Measurements from ENCODE around the gene PHLDB1. TPM values are rescaled to one million over a fixed set of nuclear protein-coding genes. Genes with fewer than 3 reads are reported as not detected.

The PHLDB1 gene
- total and polyA plus RNA-seq, 2 of the 8 experiments (the other 6 are each of a cell fraction or from before 2014, with no cell fraction given) = 53.9 to 74.8 TPM

GRCh38 chr11:118679483-118679882 lies 72.1 kb downstream of the PHLDB1 start, which contains the start of gene TREH:
Gene TREH, minus strand, starts transcription at chr11:118679650. Its CDS starts 23 bp downstream, at chr11:118679627.
- no peaks in the 10 kb centered on the region for H3K36me3 ChIP-seq (ENCODE audit: control insufficient read depth in 2 of 4, insufficient read depth in 4 of 4, low read length in 3 of 4)
- H3K23ac ChIP-seq (ENCODE audit: insufficient read length) = no peak within 1 kb of the TSS
- peak within 1 kb of the TSS; percentile 75; the same call in 1 of the 2 replicates for H2BK15ac ChIP-seq (ENCODE audit: low read length)
- FAIRE-seq (no peak), DNase-seq (ENCODE audit: low read depth in 1 of 2, low spot score in 2 of 2) (no peak)
- no peak within 1 kb of the TSS for H3K9ac ChIP-seq (replicated peaks in 1 of 4; ENCODE audit: extremely low read depth in 1 of 4, low read depth in 3 of 4, low read length in 3 of 4)
- peak within 1 kb of the TSS; percentile 92 for H2AFZ ChIP-seq (ENCODE audit: low read length)
- peak within 1 kb of the TSS; percentile 75; the same call in 1 of the 2 replicates for H2BK12ac ChIP-seq (ENCODE audit: low read depth, low read length)
- peak within 1 kb of the TSS; percentile 7; the same call in 1 of the 2 replicates for H4K8ac ChIP-seq (ENCODE audit: extremely low read depth, insufficient read depth, low read length)
- no peaks in the 10 kb centered on the region for H3K79me1 ChIP-seq (ENCODE audit: low read depth, low read length)
- 0 out of 2 replicates have a peak within 1 kb of the TSS, but pooled peaks have one; percentile 32 for H2BK20ac ChIP-seq (ENCODE audit: low read length)
- H3K9me3 ChIP-seq (ENCODE audit: insufficient read depth in 2 of 2, low read depth in 1 of 2, low read length in 1 of 2) = peaks cover 9 to 12% of the 10 kb centered on the region in 2 experiments
- H3K14ac ChIP-seq (ENCODE audit: insufficient read length) = no peak within 1 kb of the TSS
- CTCF ChIA-PET (ENCODE audit: partially characterized antibody) = interaction anchor here (0.6 to 4.0 kb wide), 20 partner anchors 8 to 215 kb away, joined by 3 to 23 read pairs (median 3); partner anchors contain the start of genes CXCR5 and DDX6
- H4K91ac ChIP-seq (replicated peaks; ENCODE audit: insufficient read length, low read length) = peak within 1 kb of the TSS; percentile 39
- H4K5ac ChIP-seq (ENCODE audit: insufficient read length, low read depth, low read length) = no peak within 1 kb of the TSS
- no peak within 1 kb of the TSS for H3K4me3 ChIP-seq (ENCODE audit: extremely low read depth in 1 of 4, insufficient read depth in 2 of 4, low read depth in 3 of 4, low read length in 4 of 4)
- H3K27ac ChIP-seq (ENCODE audit: low read depth, low read length) = no peak within 1 kb of the TSS
- TF ChIP-seq CBX5 (IDR thresholded peaks at IDR 0.05; ENCODE audit: low read depth, low read length) (no peak), BACH1 (IDR thresholded peaks at IDR 0.05; ENCODE audit: low read length) (no peak), HDAC2 (IDR thresholded peaks at IDR 0.05; ENCODE audit: borderline replicate concordance in 1 of 2, low read depth in 2 of 2, low read length in 2 of 2) (no peak), SIN3A (conservative IDR thresholded peaks at IDR 0.05 in 1 of 2, IDR thresholded peaks at IDR 0.05 in 1 of 2; ENCODE audit: low read depth in 1 of 2, low read length in 2 of 2) (no peak), SIX5 (IDR thresholded peaks at IDR 0.05; ENCODE audit: low read depth, low read length) (no peak)
- H3K79me2 ChIP-seq (ENCODE audit: control insufficient read depth in 1 of 2, insufficient read depth in 2 of 2, low read length in 2 of 2) = no peaks in the 10 kb centered on the region
- peak within 1 kb of the TSS; percentile 81; the same call in 1 of the 2 replicates for H2BK5ac ChIP-seq (ENCODE audit: low read depth, low read length)
- peak within 1 kb of the TSS; percentile 32 for H3K18ac ChIP-seq (ENCODE audit: extremely low read depth, low read length)
- no peak within 1 kb of the TSS for H2BK120ac ChIP-seq (replicated peaks; ENCODE audit: low read depth, low read length)
- no peak within 1 kb of the TSS for H3K56ac ChIP-seq (replicated peaks; ENCODE audit: insufficient read length, low read depth, low read length)
- H3K27me3 ChIP-seq (replicated peaks in 1 of 4; ENCODE audit: control insufficient read depth in 3 of 4, extremely low read depth in 1 of 4, insufficient read depth in 3 of 4, low read length in 3 of 4) = no peaks in the 10 kb centered on the region
- no peaks in the 10 kb centered on the region for H4K20me1 ChIP-seq (replicated peaks in 1 of 2; ENCODE audit: control insufficient read depth in 1 of 2, insufficient read depth in 2 of 2, low read length in 2 of 2)
- no peaks in the 10 kb centered on the region for H3K23me2 ChIP-seq (ENCODE audit: low read depth, low read length)
- no peak within 1 kb of the TSS for H3K4ac ChIP-seq (replicated peaks; ENCODE audit: insufficient read length, low read depth, low read length)
- 96% methylated on average over 5 of the region's 5 CpGs; no CpG with 5 or more reads in 1 of the 2 experiments for whole genome bisulfite sequencing, 2 experiments (ENCODE audit: extremely low coverage in 1 of 2, insufficient coverage in 1 of 2, insufficient read length in 1 of 2, insufficient replicate concordance in 2 of 2, low coverage in 1 of 2, low lambda C conversion rate in 2 of 2, missing lambda C conversion rate in 1 of 2)
- H3K4me1 ChIP-seq (replicated peaks in 1 of 4; ENCODE audit: control insufficient read depth in 3 of 4, insufficient read depth in 4 of 4, low read length in 3 of 4) = peaks cover 0 to 3% (median under 1%) of the 10 kb centered on the region in 4 experiments; a peak in 2 of 7 replicates
- POLR2A ChIA-PET (ENCODE audit: partially characterized antibody) = interaction anchor here (1.0 to 2.2 kb wide), 4 partner anchors 19 to 113 kb away, joined by 3 to 6 read pairs (median 4); no protein-coding TSS in a partner anchor
- peak within 1 kb of the TSS in 1 of 2 experiments; percentile 3; a peak in 1 of 4 replicates for H3K4me2 ChIP-seq (ENCODE audit: insufficient read depth in 1 of 2, low read depth in 2 of 2, low read length in 2 of 2)
- no peak within 1 kb of the TSS for H2AK5ac ChIP-seq (ENCODE audit: low read depth, low read length)

Measured in H1 (cell line).